Lower leg skin (tissue), 3 donors: Measurements from ENCODE around the gene TAAR1.

Experiments used
- CTCF ChIP-seq, 3 donors: fragments of 450-650 bp; IDR thresholded peaks; one replicate each; pipeline ENCODE4 v1.5.1; 2016; ENCODE audit warnings: antibody characterized with exemption in 3 of 3, mild to moderate bottlenecking in 3 of 3, moderate library complexity in 2 of 3
- POLR2A ChIP-seq, 2 donors: fragments of 450-650 bp; IDR thresholded peaks; one replicate each; pipeline ENCODE4 v1.6.1; 2016 to 2017; ENCODE audit warnings: antibody characterized with exemption in 2 of 2, mild to moderate bottlenecking in 1 of 2, moderate library complexity in 1 of 2

GRCh38 chr6:132623106-132623845, 35.7 kb downstream of the TAAR1 start:
- TF ChIP-seq CTCF (IDR thresholded peaks at IDR 0.05): no peak
- TF ChIP-seq POLR2A (IDR thresholded peaks at IDR 0.05): no peak
